Mucosa of descending colon (tissue), 3 donors: ENCODE results near the gene DMRTA2. TPM values are rescaled to one million over a fixed set of nuclear protein-coding genes. Genes with fewer than 3 reads are reported as not detected.

ENCODE experiments used
- ATAC-seq: fragments of 200-7000 bp; cut with Tn5 transposase; one replicate; pipeline ENCODE4 v1.9.1; 2020; ENCODE audit warnings: mild to moderate bottlenecking, moderate library complexity
- DNase-seq, 3 donors: peaks; one replicate each; pipeline ENCODE4 v3.0.0-alpha.2; 2020
- H3K36me3 ChIP-seq: fragments of 200-600 bp; one replicate; pipeline ENCODE4 v1.8.0; 2021; ENCODE audit warnings: low read depth, mild to moderate bottlenecking
- H3K4me1 ChIP-seq: fragments of 200-600 bp; one replicate; pipeline ENCODE4 v1.8.0; 2021; ENCODE audit warnings: low read depth, mild to moderate bottlenecking
- H3K4me3 ChIP-seq: fragments of 200-600 bp; one replicate; pipeline ENCODE4 v1.8.0; 2021; ENCODE audit warnings: mild to moderate bottlenecking
- H3K9me3 ChIP-seq: fragments of 200-600 bp; one replicate; pipeline ENCODE4 v1.8.0; 2021; ENCODE audit warnings: mild to moderate bottlenecking
- intact Hi-C, 2 donors: fragments of 100-400 bp; cut with DNase I in 1 of 2; cut with micrococcal nuclease in 1 of 2; formaldehyde crosslinking; loops; one replicate each; pipeline versions ENCODE4 v1.11.0 to v1.11.1; 2022; cut with DNase I, micrococcal nuclease
- total RNA-seq, 3 donors: library from RNA; stranded (reverse); fragmentation: NEBNext Ultra II Directional in 2 of 3; extraction: Animal tissue kit (Norgen Biotek cat#: 25700) in 2 of 3; gene quantifications; one replicate each; pipeline versions ENCODE4 v1.2.1 to v1.2.4, GENCODE V29; 2021 to 2023
- TF ChIP-seq, protein P1 (sequence below): fragments of 200-600 bp; IDR thresholded peaks from one replicate; pipeline ENCODE4 v1.8.0; 2022; ENCODE audit warnings: antibody characterized with exemption, mild to moderate bottlenecking
- donor health status: DM: no; HTN: no; CAD: no; lungs with moderate emphysema.
- donor health status: DM: no; HTN: no; CAD: no.
- donor health status: DM: no; HTN: yes; CAD: no.

Gene DMRTA2
- total RNA-seq, 3 donors from 2014 or later, result not detected

DNA sequence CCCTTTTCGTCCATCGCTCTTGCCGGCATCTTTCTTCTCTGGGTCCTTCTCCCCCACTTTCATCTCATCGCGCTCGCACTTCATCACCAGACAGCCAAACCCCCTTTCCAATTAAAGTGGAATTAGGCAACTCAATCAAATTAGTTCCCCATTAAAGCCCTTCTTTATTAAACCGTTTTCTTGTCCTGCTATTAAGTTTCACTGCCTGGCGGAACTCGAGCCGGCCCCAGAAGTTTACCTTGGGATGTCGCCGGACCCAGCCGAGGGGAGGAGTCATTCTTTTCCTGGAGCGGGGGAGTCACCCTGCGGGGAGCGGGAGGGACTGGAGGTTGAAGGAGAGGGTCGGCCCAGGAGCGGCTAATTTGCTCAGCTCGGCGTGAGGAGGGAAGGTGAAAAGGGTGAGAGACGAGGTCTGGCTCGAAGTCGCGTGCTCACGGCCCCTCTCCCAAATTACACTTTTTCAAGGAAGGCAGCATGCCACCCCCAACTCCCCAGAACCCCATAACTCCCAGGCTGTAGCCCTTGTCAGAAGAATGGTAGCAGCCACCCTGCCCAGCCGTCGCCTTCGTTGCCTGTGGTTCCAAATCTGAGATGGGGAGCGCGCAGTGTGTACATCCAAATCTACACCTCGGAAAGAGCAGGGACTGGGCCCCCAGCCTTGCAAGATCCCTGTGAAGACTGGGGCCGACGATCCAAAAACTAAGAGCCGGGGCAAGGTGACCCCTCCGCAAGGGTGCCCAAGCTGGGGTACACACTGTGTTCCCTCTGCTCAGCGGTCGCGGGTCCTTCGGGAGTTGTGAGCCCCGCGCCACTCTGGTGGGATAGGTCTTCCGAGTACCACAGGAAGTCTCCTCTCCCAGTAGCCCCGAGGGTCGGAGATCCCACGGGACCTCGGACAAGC lies 6.4 kb downstream of the DMRTA2 start:
- TF ChIP-seq, protein P1, sequence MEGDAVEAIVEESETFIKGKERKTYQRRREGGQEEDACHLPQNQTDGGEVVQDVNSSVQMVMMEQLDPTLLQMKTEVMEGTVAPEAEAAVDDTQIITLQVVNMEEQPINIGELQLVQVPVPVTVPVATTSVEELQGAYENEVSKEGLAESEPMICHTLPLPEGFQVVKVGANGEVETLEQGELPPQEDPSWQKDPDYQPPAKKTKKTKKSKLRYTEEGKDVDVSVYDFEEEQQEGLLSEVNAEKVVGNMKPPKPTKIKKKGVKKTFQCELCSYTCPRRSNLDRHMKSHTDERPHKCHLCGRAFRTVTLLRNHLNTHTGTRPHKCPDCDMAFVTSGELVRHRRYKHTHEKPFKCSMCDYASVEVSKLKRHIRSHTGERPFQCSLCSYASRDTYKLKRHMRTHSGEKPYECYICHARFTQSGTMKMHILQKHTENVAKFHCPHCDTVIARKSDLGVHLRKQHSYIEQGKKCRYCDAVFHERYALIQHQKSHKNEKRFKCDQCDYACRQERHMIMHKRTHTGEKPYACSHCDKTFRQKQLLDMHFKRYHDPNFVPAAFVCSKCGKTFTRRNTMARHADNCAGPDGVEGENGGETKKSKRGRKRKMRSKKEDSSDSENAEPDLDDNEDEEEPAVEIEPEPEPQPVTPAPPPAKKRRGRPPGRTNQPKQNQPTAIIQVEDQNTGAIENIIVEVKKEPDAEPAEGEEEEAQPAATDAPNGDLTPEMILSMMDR, result no peak
- intact Hi-C loops, result no loop called here
- Histone ChIP-seq H3K36me3 (no peaks in the 10 kb centered on the region), H3K9me3 (peaks cover 4% of the 10 kb centered on the region), H3K4me1 (peaks cover 15% of the 10 kb centered on the region), H3K4me3 (no peak overlapping the region)
- DNase-seq (no peak), ATAC-seq (no peak)

GRCh38 chr1:50416150-50416527 lies 7.1 kb downstream of the DMRTA2 start:
- Histone ChIP-seq H3K4me1 (peaks cover 14% of the 10 kb centered on the region), H3K9me3 (peaks cover 4% of the 10 kb centered on the region), H3K4me3 (no peak overlapping the region), H3K36me3 (no peaks in the 10 kb centered on the region)
- TF ChIP-seq, protein P1, result no peak
- intact Hi-C loops, result no loop called here
- DNase-seq (no peak), ATAC-seq (no peak)

DNA sequence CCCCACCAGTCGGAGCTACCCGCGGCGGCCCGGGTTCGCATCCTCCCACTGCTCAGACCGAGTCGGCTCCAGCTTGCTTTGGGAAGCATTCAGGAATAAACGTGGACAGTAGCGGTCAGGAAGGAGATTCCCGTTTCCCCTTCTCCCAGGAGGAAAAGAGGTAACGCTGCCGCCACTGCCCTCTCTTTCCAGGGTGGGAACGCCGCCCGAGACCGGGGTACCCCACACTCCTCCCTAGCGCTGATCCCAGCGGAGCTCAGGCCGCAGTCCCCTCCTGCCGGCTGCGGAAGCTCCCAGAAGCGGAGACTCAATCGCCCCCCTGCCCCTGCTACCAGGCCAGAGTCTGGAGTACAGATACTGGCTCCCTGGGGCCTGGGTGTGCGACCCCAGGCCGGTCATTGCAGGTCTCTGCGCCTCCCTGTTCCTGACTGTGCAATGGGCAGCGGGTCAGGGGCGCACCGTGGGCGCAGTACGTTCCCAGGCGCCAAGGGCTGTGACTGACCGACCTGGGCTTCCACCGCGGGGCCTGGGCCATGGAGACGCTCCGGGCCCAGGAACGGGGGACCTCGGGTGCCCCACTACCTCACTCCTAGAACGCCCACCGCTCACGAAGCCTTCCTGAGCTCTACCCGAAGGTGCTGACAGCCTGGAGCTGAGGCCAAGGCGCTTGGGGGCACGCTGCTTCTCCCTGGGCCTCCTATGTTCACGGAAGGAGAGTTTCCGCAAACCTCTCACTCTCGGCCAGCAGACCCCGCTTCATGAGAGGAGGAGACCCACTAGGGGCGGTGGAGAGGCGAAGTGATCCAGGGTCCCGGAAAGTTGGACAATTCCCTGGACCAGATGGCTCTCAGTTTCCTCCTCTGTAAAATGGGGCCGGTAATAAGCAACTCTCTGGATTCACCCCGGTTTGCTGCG lies 7.8 kb downstream of the DMRTA2 start:
- no peak for ATAC-seq

DNA sequence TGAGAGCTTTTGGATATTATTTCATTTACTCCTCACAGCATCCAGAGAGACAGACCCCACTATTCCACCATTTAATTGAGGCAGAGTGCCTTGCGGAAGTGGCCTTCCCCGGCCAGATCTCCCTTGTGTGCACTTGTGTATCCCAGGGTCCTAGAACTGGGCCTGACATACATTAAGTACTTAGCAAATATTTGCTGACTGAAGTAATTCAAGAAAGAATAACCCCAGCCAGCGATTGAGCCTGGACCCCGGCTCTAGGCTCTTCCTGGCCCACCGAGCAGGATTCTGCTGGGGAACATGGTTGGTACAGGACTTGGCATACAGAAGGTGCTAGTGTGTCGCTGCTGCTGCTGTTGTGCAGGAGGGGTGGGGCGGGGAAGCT lies 8.4 kb downstream of the DMRTA2 start:
- peaks cover 4% of the 10 kb centered on the region for H3K9me3 ChIP-seq
- intact Hi-C loops, result no loop called here
- H3K4me3 ChIP-seq, result no peak overlapping the region
- TF ChIP-seq, protein P1, result no peak
- ATAC-seq (no peak), DNase-seq (no peak)
- peaks cover 10% of the 10 kb centered on the region for H3K4me1 ChIP-seq
- H3K36me3 ChIP-seq, result no peaks in the 10 kb centered on the region

More for the DNA sequence above, 7.8 kb downstream of the DMRTA2 start:
- Histone ChIP-seq H3K36me3 (no peaks in the 10 kb centered on the region), H3K4me1 (peaks cover 10% of the 10 kb centered on the region), H3K4me3 (no peak overlapping the region), H3K9me3 (peaks cover 4% of the 10 kb centered on the region)
- intact Hi-C loops, result no loop called here
- DNase-seq, result no peak
- TF ChIP-seq, protein P1, result no peak

GRCh38 chr1:50412813-50413476 lies 10.3 kb downstream of the DMRTA2 start:
- no peak for DNase-seq
- Histone ChIP-seq H3K4me1 (no peaks in the 10 kb centered on the region), H3K4me3 (no peak overlapping the region), H3K9me3 (peaks cover 4% of the 10 kb centered on the region), H3K36me3 (no peaks in the 10 kb centered on the region)
- intact Hi-C loops, result no loop called here
- no peak for ATAC-seq
- TF ChIP-seq, protein P1, result no peak
